NCI-H2081 treated with DMSO at 0.1 percent for 48 hours (cell line): Measurements from ENCODE around the gene APOA5.
"Not testable (repeated sequence)": the region's sequence is repeated elsewhere in the genome, so short reads cannot be mapped to it uniquely, and the experiment has no call there.

Experiments used
- DNase-seq: peaks from one replicate; lab custom pipeline; 2025; lab: John Stamatoyannopoulos, UW

Gene APOA5

GRCh38 chr11:116791813-116792143, at the start of gene APOA5:
APOA5 (minus strand) TSS chr11:116791879; CDS start chr11:116791860, 19 bp downstream.
- no peak for DNase-seq

GRCh38 chr11:116840746-116841296, 49.1 kb upstream of the APOA5 start:
- DNase-seq, result no peak

- no peak for DNase-seq
Observed at GRCh38 chr11:116840224-116840745, 48.6 kb upstream of the APOA5 start.

- DNase-seq, result no peak
Observed at GRCh38 chr11:116838321-116839084, 46.8 kb upstream of the APOA5 start.

- no peak for DNase-seq
Observed at GRCh38 chr11:116837231-116838091, 45.8 kb upstream of the APOA5 start, which contains the start of gene APOA1. APOA1 (minus strand) TSS chr11:116837622; CDS start chr11:116837387, 235 bp downstream.

- DNase-seq, result no peak
Observed at GRCh38 chr11:116836632-116836991, 44.9 kb upstream of the APOA5 start.

- peak; percentile 52 for DNase-seq
Observed at GRCh38 chr11:116835791-116836631, 44.3 kb upstream of the APOA5 start.

- no peak for DNase-seq
Observed at GRCh38 chr11:116835042-116835772, 43.5 kb upstream of the APOA5 start.

GRCh38 chr11:116834535-116835041, 42.9 kb upstream of the APOA5 start:
- not testable (repeated sequence) for DNase-seq

- DNase-seq, result no peak
Observed at GRCh38 chr11:116833816-116834534, 42.3 kb upstream of the APOA5 start.

- no peak for DNase-seq
Observed at GRCh38 chr11:116833491-116833815, 41.8 kb upstream of the APOA5 start.

- DNase-seq, result no peak
Observed at GRCh38 chr11:116832350-116833290, 40.9 kb upstream of the APOA5 start.

- DNase-seq, result no peak
Observed at GRCh38 chr11:116831790-116832349, 40.2 kb upstream of the APOA5 start.

- DNase-seq, result no peak
Observed at GRCh38 chr11:116830184-116830912, 38.7 kb upstream of the APOA5 start.

GRCh38 chr11:116829525-116830183, 38.0 kb upstream of the APOA5 start, which contains the start of gene APOC3:
APOC3 (plus strand) TSS chr11:116829907; CDS start chr11:116830583, 676 bp downstream.
- no peak for DNase-seq

GRCh38 chr11:116828632-116829524, 37.2 kb upstream of the APOA5 start:
- no peak for DNase-seq
